ENCODE results near the gene DUS4L.

Gene DUS4L

GRCh38 chr7:107605218-107605815 lies 41.5 kb downstream of the DUS4L start:
- TF ChIP-seq CTCF (IDR thresholded peaks at IDR 0.05; ENCODE audit: low read length) (no peak), EZH2 (IDR thresholded peaks at IDR 0.05; ENCODE audit: borderline replicate concordance, low read length) (no peak)
- Histone ChIP-seq H3K9me2 (ENCODE audit: low read depth, low read length) (no peaks in the 10 kb centered on the region), H2AFZ (ENCODE audit: low read length) (no peak overlapping the region)

GRCh38 chr7:107606303-107606702 lies 42.5 kb downstream of the DUS4L start:
- H4K20me1 ChIP-seq (ENCODE audit: insufficient read depth, low read length), result no peaks in the 10 kb centered on the region
- H3K79me2 ChIP-seq (ENCODE audit: insufficient read depth, low read length), result no peaks in the 10 kb centered on the region
- TF ChIP-seq EZH2 (IDR thresholded peaks at IDR 0.05; ENCODE audit: borderline replicate concordance, low read length) (no peak), CTCF (IDR thresholded peaks at IDR 0.05; ENCODE audit: low read length) (no peak)
- peaks cover 27% of the 10 kb centered on the region for H3K36me3 ChIP-seq (ENCODE audit: insufficient read depth, low read length)
- H3K4me1 ChIP-seq (ENCODE audit: insufficient read depth, low read length, severe bottlenecking), result no peaks in the 10 kb centered on the region
- no peak overlapping the region for H3K4me2 ChIP-seq (ENCODE audit: low read length)
- H3K9me3 ChIP-seq (ENCODE audit: low read length), result no peaks in the 10 kb centered on the region
- no peak overlapping the region for H3K27ac ChIP-seq (ENCODE audit: low read depth, low read length, poor library complexity, severe bottlenecking)
- H3K4me3 ChIP-seq (ENCODE audit: low read depth, low read length, poor library complexity, severe bottlenecking), result no peak overlapping the region
- H3F3A ChIP-seq (ENCODE audit: insufficient read depth, low read length), result no peaks in the 10 kb centered on the region
- H3K9ac ChIP-seq (ENCODE audit: low read length), result no peak overlapping the region
- H3K9me2 ChIP-seq (ENCODE audit: low read depth, low read length), result no peaks in the 10 kb centered on the region
- H3K27me3 ChIP-seq (ENCODE audit: insufficient read depth, low read length), result no peaks in the 10 kb centered on the region
- H2AFZ ChIP-seq (ENCODE audit: low read length), result no peak overlapping the region

More at GRCh38 chr7:107605218-107605815, 41.5 kb downstream of the DUS4L start:
- H3K9ac ChIP-seq (ENCODE audit: low read length), result no peak overlapping the region
- H3K4me1 ChIP-seq (ENCODE audit: insufficient read depth, low read length, severe bottlenecking), result no peaks in the 10 kb centered on the region
- no peaks in the 10 kb centered on the region for H3F3A ChIP-seq (ENCODE audit: insufficient read depth, low read length)
- H3K4me2 ChIP-seq (ENCODE audit: low read length), result no peak overlapping the region
- H3K9me3 ChIP-seq (ENCODE audit: low read length), result no peaks in the 10 kb centered on the region
- no peaks in the 10 kb centered on the region for H3K27me3 ChIP-seq (ENCODE audit: insufficient read depth, low read length)
- peaks cover 37% of the 10 kb centered on the region for H3K36me3 ChIP-seq (ENCODE audit: insufficient read depth, low read length)
- H4K20me1 ChIP-seq (ENCODE audit: insufficient read depth, low read length), result no peaks in the 10 kb centered on the region
- H3K4me3 ChIP-seq (ENCODE audit: low read depth, low read length, poor library complexity, severe bottlenecking), result no peak overlapping the region
- H3K27ac ChIP-seq (ENCODE audit: low read depth, low read length, poor library complexity, severe bottlenecking), result no peak overlapping the region
- H3K79me2 ChIP-seq (ENCODE audit: insufficient read depth, low read length), result no peaks in the 10 kb centered on the region

- no peak overlapping the region for H3K27ac ChIP-seq (ENCODE audit: low read depth, low read length, poor library complexity, severe bottlenecking)
Observed at GRCh38 chr7:107609811-107610261, 46.1 kb downstream of the DUS4L start.

More at GRCh38 chr7:107609811-107610261, 46.1 kb downstream of the DUS4L start:
- H3K9me3 ChIP-seq (ENCODE audit: low read length), result no peaks in the 10 kb centered on the region
- H3K36me3 ChIP-seq (ENCODE audit: insufficient read depth, low read length), result peaks cover 30% of the 10 kb centered on the region
- no peaks in the 10 kb centered on the region for H3K9me2 ChIP-seq (ENCODE audit: low read depth, low read length)
- no peaks in the 10 kb centered on the region for H3K79me2 ChIP-seq (ENCODE audit: insufficient read depth, low read length)
- no peak overlapping the region for H3K9ac ChIP-seq (ENCODE audit: low read length)
- H2AFZ ChIP-seq (ENCODE audit: low read length), result no peak overlapping the region
- no peaks in the 10 kb centered on the region for H3K4me1 ChIP-seq (ENCODE audit: insufficient read depth, low read length, severe bottlenecking)
- no peaks in the 10 kb centered on the region for H3F3A ChIP-seq (ENCODE audit: insufficient read depth, low read length)
- H3K27me3 ChIP-seq (ENCODE audit: insufficient read depth, low read length), result no peaks in the 10 kb centered on the region
- H3K4me2 ChIP-seq (ENCODE audit: low read length), result no peak overlapping the region
- no peak overlapping the region for H3K4me3 ChIP-seq (ENCODE audit: low read depth, low read length, poor library complexity, severe bottlenecking)
- no peaks in the 10 kb centered on the region for H4K20me1 ChIP-seq (ENCODE audit: insufficient read depth, low read length)
- TF ChIP-seq EZH2 (IDR thresholded peaks at IDR 0.05; ENCODE audit: borderline replicate concordance, low read length) (no peak), CTCF (IDR thresholded peaks at IDR 0.05; ENCODE audit: low read length) (no peak)

Measured in OCI-LY1 (cell line).